Breast epithelium (tissue), 3 donors: ENCODE measurements around the gene CATSPER1.
"Not testable (repeated sequence)": the region's sequence is repeated elsewhere in the genome, so short reads cannot be mapped to it uniquely, and the experiment has no call there.

ENCODE experiments used
- CTCF ChIP-seq, 3 donors: fragments of 450-650 bp; IDR thresholded peaks; one replicate each; pipeline ENCODE4 v1.5.1; 2016 to 2017; ENCODE audit warnings: antibody characterized with exemption in 3 of 3, mild to moderate bottlenecking in 3 of 3, moderate library complexity in 3 of 3
- POLR2A ChIP-seq: fragments of 450-650 bp; IDR thresholded peaks from one replicate; pipeline ENCODE4 v1.6.1; 2016; ENCODE audit warnings: antibody characterized with exemption, mild to moderate bottlenecking, moderate library complexity
- POLR2AphosphoS5 ChIP-seq, 3 donors: sonication (generic); formaldehyde crosslinking; IDR thresholded peaks; one replicate each; pipeline ENCODE4 v1.6.1; 2017; ENCODE audit warnings: antibody characterized with exemption in 3 of 3

GRCh38 chr11:66023186-66023440 is 3.2 kb downstream of the CATSPER1 start:
- not testable (repeated sequence) for TF ChIP-seq POLR2A; CTCF (IDR thresholded peaks at IDR 0.05); POLR2AphosphoS5 (IDR thresholded peaks at IDR 0.05)
